HG02571 (cell line): ENCODE measurements around the gene CHST2.

Experiments used
- ATAC-seq: cut with Tn5 transposase; IDR thresholded peaks from one replicate; pipeline ENCODE4 v1.9.1; 2021; ENCODE audit warnings: mild to moderate bottlenecking, moderate library complexity; ENCODE audit not compliant: unreplicated experiment

CHST2 gene

GRCh38 chr3:143165211-143165610 lies 45.6 kb downstream of the CHST2 start:
- no peak for ATAC-seq

GRCh38 chr3:143165612-143166285 lies 46.2 kb downstream of the CHST2 start:
- ATAC-seq = peak; percentile 66

GRCh38 chr3:143166376-143166775 lies 46.8 kb downstream of the CHST2 start:
- no peak for ATAC-seq

GRCh38 chr3:143167969-143168854 lies 48.6 kb downstream of the CHST2 start:
- no peak for ATAC-seq

- ATAC-seq = no peak
Observed at GRCh38 chr3:143168855-143169192, 49.3 kb downstream of the CHST2 start.

GRCh38 chr3:143170074-143170473 lies 50.5 kb downstream of the CHST2 start:
- no peak for ATAC-seq

- no peak for ATAC-seq
Observed at GRCh38 chr3:143170676-143171075, 51.1 kb downstream of the CHST2 start.

GRCh38 chr3:143171141-143171980 lies 51.8 kb downstream of the CHST2 start:
- no peak for ATAC-seq

GRCh38 chr3:143172062-143172794 lies 52.7 kb downstream of the CHST2 start:
- no peak for ATAC-seq

GRCh38 chr3:143172795-143173145 lies 53.2 kb downstream of the CHST2 start:
- ATAC-seq = no peak

- ATAC-seq = no peak
Observed at GRCh38 chr3:143173242-143173641, 53.7 kb downstream of the CHST2 start.
